Measurements from ENCODE around the gene RIC1. TPM values are rescaled to one million over a fixed set of nuclear protein-coding genes. Genes with fewer than 3 reads are reported as not detected.
"Not testable (repeated sequence)": the region's sequence is repeated elsewhere in the genome, so short reads cannot be mapped to it uniquely, and the experiment has no call there.

RIC1 gene
- total RNA-seq, 1 experiment from 2014 or later: 13.8 TPM

- ChIA-PET CTCF (no interaction called here), POLR2A (ENCODE audit: unreplicated experiment) (no interaction called here)
- no peaks in the 10 kb centered on the region for H3K4me1 ChIP-seq (replicated peaks; ENCODE audit: insufficient read depth)
- no peak for DNase-seq
- no peak overlapping the region for H3K4me2 ChIP-seq
- no peaks in the 10 kb centered on the region for H3K9me2 ChIP-seq (ENCODE audit: insufficient read depth)
- BruUV-seq (replicated peaks): no TSS peak
- no peak overlapping the region for H3K4me3 ChIP-seq
- H3K27me3 ChIP-seq (ENCODE audit: insufficient read depth, low read depth): no peaks in the 10 kb centered on the region
- no peaks in the 10 kb centered on the region for H4K20me1 ChIP-seq (ENCODE audit: insufficient read depth)
- no peak overlapping the region for H3K27ac ChIP-seq
- no peaks in the 10 kb centered on the region for H3K9me3 ChIP-seq (ENCODE audit: insufficient read depth, low read depth)
- no peaks in the 10 kb centered on the region for H3K36me3 ChIP-seq (ENCODE audit: low read depth)
- intact Hi-C loops (cut with micrococcal nuclease; ENCODE audit: unreplicated experiment): no loop called here
- H3K79me2 ChIP-seq (ENCODE audit: low read depth): no peaks in the 10 kb centered on the region
- H2AFZ ChIP-seq: no peak overlapping the region
- TF ChIP-seq CTCF (conservative IDR thresholded peaks at IDR 0.05) (no peak), EZH2 (IDR thresholded peaks at IDR 0.05; ENCODE audit: low read depth) (no peak)
- H3F3A ChIP-seq (ENCODE audit: insufficient read depth, low read depth): no peaks in the 10 kb centered on the region
These were observed 92.6 kb downstream of the RIC1 start for GRCh38 chr9:5721279-5722087.

- DNase-seq; H3K4me2 ChIP-seq; intact Hi-C loops (cut with micrococcal nuclease; ENCODE audit: unreplicated experiment): not testable (repeated sequence)
These were observed 93.8 kb downstream of the RIC1 start for GRCh38 chr9:5722679-5723078.

GRCh38 chr9:5735072-5735471 is 106.2 kb downstream of the RIC1 start:
- Histone ChIP-seq H3K4me3 (no peak overlapping the region), H3K79me2 (ENCODE audit: low read depth) (no peaks in the 10 kb centered on the region), H3K4me1 (replicated peaks; ENCODE audit: insufficient read depth) (no peaks in the 10 kb centered on the region), H3F3A (ENCODE audit: insufficient read depth, low read depth) (no peaks in the 10 kb centered on the region), H3K9me2 (ENCODE audit: insufficient read depth) (no peaks in the 10 kb centered on the region), H3K27ac (no peak overlapping the region), H3K27me3 (ENCODE audit: insufficient read depth, low read depth) (no peaks in the 10 kb centered on the region), H3K9me3 (ENCODE audit: insufficient read depth, low read depth) (no peaks in the 10 kb centered on the region), H3K36me3 (ENCODE audit: low read depth) (no peaks in the 10 kb centered on the region), H2AFZ (no peak overlapping the region), H4K20me1 (ENCODE audit: insufficient read depth) (no peaks in the 10 kb centered on the region), H3K4me2 (no peak overlapping the region)
- CTCF ChIA-PET: no interaction called here
- no TSS peak for BruUV-seq (replicated peaks)
- no peak for TF ChIP-seq CTCF (conservative IDR thresholded peaks at IDR 0.05)
- TF ChIP-seq EZH2 (IDR thresholded peaks at IDR 0.05; ENCODE audit: low read depth): no peak
- DNase-seq: peak in 1 of 2 experiments; percentile 45
- POLR2A ChIA-PET (ENCODE audit: unreplicated experiment): no interaction called here
- intact Hi-C loops (cut with micrococcal nuclease; ENCODE audit: unreplicated experiment): no loop called here

More at GRCh38 chr9:5722679-5723078, 93.8 kb downstream of the RIC1 start:
- H4K20me1 ChIP-seq (ENCODE audit: insufficient read depth); H3K79me2 ChIP-seq (ENCODE audit: low read depth); H3K27me3 ChIP-seq (ENCODE audit: insufficient read depth, low read depth); POLR2A ChIA-PET (ENCODE audit: unreplicated experiment); H3K9me3 ChIP-seq (ENCODE audit: insufficient read depth, low read depth); BruUV-seq (replicated peaks); H3K4me1 ChIP-seq (replicated peaks; ENCODE audit: insufficient read depth); CTCF ChIA-PET; H2AFZ ChIP-seq; H3F3A ChIP-seq (ENCODE audit: insufficient read depth, low read depth); H3K36me3 ChIP-seq (ENCODE audit: low read depth); H3K4me3 ChIP-seq; H3K9me2 ChIP-seq (ENCODE audit: insufficient read depth); H3K27ac ChIP-seq: not testable (repeated sequence)
